ENCODE data around the gene LGALS8.

LGALS8 gene

GRCh38 chr1:236509203-236509602, 14.6 kb upstream of the LGALS8 start:
- no peak for DNase-seq (ENCODE audit: low spot score)

DNA sequence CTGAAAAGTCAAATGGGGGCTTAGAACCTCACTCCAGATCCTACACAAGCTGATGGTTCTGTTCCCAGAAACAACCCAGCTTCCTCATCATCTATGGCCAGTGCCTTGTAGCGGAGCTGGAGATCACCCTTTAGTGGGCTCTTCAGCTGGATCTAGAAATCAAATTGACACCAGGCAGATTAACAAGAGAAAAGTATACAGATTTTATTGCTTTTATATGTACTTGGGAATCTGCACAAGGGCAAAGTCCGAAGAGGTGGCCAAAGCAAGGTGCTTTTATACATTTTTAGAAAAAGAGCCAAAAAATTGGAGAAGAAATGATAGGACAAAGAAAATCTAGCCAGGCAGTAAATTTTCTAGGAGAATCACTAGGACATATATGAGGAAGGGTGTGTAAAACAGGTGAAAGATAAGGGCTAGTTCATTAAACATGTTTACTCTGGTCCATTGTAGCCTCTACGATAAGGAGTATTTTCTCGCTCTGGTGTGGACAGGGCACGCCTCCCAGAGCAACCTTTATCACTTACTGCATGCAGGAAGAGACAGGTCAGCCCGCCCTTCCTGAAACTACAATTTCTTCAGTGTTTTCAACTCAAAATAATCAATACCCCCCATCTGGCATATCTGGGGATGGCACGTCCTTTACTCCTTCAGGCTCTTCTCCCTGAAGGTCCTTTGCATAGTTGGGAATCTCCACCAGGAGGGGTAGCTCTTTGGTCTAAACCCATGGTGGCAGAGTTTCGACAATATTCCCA, 14.0 kb upstream of the LGALS8 start:
- DNase-seq (ENCODE audit: low spot score) = no peak

GRCh38 chr1:236511735-236512418, 11.9 kb upstream of the LGALS8 start:
- DNase-seq (ENCODE audit: low spot score) = no peak

DNA sequence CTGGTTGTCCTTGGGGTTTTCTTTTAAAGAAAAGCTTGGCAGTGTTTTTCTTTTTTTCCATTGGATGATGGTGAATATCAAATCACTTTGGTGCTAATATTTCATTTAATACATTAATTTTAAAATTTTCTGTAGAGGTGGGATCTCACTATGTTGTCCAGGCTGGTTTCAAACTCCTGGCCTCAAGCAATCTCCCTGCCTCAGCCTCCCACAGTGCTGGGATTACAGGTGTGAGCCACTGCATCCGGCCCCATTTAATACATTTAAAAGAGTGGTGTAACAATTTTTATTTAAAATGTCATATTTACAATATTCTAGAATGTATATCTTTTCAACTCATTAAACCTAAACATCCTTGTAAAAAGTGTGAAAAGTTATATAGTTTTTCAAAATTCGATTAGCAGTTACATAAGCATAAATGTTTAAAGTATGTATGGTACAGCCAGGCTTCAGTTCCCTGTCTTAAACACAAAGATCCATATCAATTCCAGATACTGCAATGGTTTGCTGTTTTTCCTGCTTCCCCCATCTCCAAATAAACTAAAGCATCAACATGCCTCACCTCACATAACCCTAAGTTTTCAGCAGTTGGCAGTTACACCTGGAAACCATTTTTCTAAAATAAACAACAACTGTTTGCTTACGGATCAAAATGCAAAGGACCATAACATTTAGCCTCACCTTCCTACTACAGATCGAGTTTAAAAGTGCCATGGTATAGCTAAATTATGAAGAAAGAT, 8.9 kb upstream of the LGALS8 start:
- no peak for DNase-seq (ENCODE audit: low spot score)

DNA sequence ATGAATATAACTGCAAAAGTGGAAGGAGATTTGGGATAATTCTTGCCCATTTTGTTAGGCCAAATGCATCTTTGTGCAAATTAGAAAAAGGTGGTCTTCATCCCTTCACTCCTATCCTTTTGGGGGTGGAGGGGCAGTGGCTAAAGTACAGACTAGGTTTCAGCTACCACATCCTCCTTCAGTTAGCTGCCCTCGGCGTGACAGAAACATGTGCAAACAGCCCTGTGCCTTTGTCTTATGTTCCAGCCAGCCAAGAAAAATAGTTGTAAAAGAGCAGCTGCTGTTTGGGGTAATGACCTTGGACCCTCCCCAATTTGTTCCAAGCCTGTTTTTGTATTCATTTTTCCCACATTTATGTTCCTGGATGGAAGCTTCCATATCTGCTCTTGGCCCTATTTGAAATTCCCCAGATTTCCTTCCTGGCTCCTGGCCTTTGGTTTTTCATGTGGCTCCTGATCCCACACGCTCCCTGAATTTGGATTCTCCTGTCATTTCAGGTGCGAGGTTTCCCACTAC, 8.3 kb upstream of the LGALS8 start:
- no peak for DNase-seq (ENCODE audit: low spot score)

DNA sequence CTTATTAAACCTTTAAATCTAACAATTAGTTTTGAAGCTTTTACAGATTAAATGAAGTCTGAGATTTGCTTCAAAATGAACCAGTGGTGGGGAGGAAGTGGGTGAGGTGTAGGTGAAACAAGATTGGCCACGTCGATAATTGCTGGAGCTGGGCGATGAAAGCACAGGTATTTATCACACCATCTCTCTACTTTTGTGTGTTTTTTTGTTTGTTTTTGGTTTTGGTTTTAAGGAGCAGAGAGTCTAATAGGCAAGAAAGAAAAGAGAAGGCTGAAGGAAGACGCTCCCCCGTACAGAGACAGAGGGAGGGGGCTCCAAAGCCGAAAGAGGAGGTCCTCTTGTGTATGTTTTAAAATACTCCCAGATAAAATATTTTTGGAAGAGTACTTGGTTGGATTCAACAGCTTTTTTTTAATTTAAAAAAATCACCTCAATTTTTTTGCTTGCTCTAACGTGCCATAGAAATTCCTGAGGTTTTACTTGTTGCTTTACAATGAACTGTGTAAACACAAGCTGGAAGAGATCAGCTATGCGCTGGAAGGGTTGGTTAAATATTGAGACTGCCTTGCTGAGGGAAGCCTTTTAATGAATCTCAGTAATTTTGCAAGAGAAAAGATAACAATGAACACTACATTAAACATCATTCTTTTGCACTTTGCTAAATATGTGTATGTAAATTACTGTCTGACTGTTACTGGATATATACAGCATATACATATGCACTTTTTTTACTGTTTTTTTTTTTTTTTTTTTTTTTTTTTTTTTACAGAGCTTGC, 6.7 kb upstream of the LGALS8 start:
- peak; percentile 47 for DNase-seq (ENCODE audit: low spot score)

DNA sequence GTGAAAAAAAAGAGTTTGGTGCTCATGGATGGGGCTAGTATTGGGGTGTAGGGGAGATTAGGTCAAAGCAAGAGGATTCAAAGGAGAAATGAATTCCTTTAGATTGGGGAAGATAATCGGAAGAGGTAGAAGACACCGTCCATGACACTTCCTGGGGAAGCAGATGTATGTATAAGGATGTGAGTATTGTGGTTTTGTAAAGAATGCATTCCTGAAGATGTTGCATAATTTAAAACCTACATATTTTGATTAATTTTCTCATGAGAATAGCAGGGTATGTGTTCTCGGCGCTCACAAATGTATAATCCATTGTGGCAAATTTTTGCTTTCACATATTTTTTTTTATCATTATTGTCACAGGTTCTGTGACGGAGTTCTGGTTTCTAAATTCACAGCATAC, 5.5 kb upstream of the LGALS8 start:
- DNase-seq (ENCODE audit: low spot score) = no peak

GRCh38 chr1:236520445-236521005, 3.3 kb upstream of the LGALS8 start:
- no peak for DNase-seq (ENCODE audit: low spot score)

- DNase-seq (ENCODE audit: low spot score) = no peak
Observed at GRCh38 chr1:236522937-236523703, 662 bp upstream of the LGALS8 start.

GRCh38 chr1:236524142-236524894, 536 bp downstream of the LGALS8 start:
- DNase-seq (ENCODE audit: low spot score) = peak; percentile 77

DNA sequence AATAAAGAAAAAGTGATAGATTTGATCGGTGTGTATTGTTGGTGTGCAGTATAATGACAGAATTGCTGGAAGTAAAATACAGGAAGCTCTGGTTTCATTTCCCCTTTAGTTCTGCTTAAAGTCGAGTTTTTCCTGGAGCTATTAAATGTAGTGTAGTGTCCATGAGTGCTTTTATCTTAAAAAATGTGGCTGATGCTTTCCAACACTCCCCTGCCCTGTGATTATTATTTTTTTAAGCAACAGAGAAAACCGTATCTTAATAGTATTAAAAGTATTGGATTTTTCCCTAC, 1.1 kb downstream of the LGALS8 start:
- no peak for DNase-seq (ENCODE audit: low spot score)

DNA sequence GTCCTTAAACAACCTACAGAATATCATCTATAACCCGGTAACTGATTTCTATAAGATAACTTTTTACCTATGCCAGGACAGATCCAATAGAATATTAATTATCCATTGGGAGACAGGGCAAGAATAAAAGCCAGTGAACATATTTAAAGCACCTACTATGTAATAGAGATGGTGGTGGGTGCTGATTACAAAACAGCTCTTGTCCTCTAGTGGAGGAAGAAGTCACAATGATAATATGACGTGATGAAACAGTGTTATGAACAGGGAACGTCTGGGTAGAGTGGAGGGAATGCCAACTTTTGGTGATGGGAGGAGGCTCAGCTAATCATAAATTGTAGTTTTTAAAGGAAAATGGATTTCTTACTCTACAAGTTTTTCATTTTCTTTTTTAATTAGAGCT, 2.3 kb downstream of the LGALS8 start:
- DNase-seq (ENCODE audit: low spot score) = no peak

DNA sequence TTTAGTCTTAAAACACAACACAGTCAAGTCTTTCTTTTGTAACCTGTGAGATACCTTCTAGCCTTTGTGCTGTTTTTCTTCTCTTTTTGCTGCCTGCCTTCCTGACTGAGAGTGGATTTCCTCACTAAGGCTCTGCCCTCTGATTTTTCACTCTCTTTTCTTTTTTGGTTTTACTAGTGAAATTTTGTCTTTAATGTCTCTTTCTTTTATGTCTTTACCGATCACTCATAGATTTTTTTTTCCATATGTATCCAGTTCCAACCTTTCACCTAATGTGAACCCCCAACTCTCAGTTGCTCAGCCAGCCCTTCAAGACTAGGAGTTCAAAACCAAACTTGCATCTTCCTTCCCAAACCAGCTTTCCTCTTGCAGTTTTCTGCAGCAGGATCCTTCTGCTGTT, 6.5 kb downstream of the LGALS8 start:
- no peak for DNase-seq (ENCODE audit: low spot score)

DNA sequence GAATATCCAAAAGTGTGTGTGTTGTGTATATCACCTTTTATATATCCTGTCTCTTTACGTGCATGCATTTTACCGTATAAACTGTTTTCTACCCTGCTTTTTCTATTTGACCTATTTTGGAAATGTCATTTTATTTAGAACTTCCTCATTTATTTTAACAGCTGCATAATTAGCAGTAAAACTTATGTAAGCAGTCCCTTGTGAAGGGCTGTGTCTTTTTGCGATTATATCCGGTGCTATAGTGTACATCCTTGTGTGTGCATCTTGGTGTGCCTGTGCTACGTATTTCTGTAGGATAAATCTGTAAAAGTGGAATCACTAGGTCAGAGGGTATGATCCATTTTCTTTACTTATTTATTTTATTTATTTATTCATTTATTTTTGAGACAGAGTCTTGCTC, 7.2 kb downstream of the LGALS8 start:
- no peak for DNase-seq (ENCODE audit: low spot score)

GRCh38 chr1:236532850-236533249, 9.1 kb downstream of the LGALS8 start:
- DNase-seq (ENCODE audit: low spot score) = no peak

- peak; percentile 60 for DNase-seq (ENCODE audit: low spot score)
Observed at GRCh38 chr1:236534151-236534651, 10.4 kb downstream of the LGALS8 start.

DNA sequence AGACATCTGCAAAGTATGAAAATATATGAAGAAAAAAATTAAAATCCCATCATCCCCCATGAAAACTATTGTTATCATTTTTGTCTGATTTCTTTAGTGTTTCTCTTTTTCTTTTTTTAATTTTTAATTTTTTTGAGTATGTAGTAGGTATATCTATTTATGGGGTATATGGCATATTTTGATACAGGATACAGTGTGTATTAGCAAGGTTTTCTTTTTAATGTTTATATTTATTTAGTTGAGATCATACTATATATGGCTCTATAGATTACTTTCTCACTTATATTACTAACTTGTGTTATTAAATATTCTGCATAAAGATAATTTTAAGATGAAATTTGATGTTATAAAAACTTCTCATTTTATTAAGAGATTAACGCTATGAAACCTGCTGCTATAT, 11.4 kb downstream of the LGALS8 start:
- DNase-seq (ENCODE audit: low spot score) = no peak

DNA sequence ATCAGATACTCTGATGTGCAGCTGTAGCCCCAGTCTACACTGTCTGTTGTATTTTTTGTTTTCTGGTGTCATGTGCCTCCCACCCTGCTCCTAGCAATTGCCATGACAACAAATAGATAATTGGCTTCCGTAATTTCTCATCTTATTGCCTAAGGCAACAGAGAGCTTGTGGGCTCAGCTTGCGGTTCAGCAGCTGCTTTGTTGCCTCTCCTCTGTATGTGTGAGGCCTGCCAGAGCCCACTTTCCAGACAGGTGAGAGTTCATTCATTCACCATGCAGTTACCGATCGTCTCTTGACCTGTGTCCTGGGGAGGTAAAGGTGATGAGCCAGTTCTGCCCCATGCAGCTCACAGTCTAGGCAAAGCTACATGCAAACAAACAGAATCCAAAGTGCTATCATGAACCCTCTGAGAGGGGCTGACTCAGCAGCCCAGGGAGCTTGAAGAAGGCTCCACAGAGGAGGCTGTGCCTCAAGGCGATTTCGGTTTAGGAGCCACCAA, 11.9 kb downstream of the LGALS8 start:
- DNase-seq (ENCODE audit: low spot score) = no peak

DNA sequence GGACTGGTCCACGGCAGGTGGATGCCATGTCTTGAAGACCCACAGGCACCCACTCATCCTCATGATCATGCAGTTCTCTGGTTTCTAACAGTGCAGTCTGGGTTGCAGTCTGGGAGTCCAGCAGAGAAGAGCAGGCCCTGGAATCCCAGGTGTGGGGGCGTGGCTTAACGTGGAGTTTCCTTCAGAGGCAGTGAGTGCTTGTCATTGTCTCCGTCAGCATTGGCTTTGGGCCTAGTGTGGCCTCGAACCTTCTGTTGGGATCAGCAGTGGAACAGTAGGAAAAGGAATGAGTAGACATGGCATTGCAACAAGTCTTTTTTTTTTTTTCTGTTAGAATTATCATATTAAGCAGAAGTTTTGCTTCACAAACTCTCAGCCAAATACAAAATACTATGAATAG, 12.8 kb downstream of the LGALS8 start:
- DNase-seq (ENCODE audit: low spot score) = no peak

Data from AG08395 (cell line).